ENCODE results near the gene MYO5B.

- TF ChIP-seq SP1 (IDR thresholded peaks at IDR 0.05; ENCODE audit: low read depth) (no peak), POLR2AphosphoS5 (IDR thresholded peaks at IDR 0.05; ENCODE audit: low read depth, low read length) (no peak)
Observed at GRCh38 chr18:49814147-49814499, 380.8 kb downstream of the MYO5B start.
